K562 (cell line): ENCODE data around the gene FANCD2OS. TPM values are rescaled to one million over a fixed set of nuclear protein-coding genes. Genes with fewer than 3 reads are reported as not detected.

Experiments used
- DACH1 ChIP-seq: fragments of 450-650 bp; IDR thresholded peaks from 2 replicates; pipeline ENCODE4 v1.6.1; 2018; ENCODE audit not compliant: partially characterized antibody
- HDAC3 ChIP-seq: fragments of 450-650 bp; IDR thresholded peaks from 2 replicates; pipeline ENCODE4 v1.6.1; 2018; ENCODE audit warnings: borderline replicate concordance, mild to moderate bottlenecking, moderate library complexity; ENCODE audit not compliant: partially characterized antibody
- HLTF ChIP-seq: fragments of 450-650 bp; IDR thresholded peaks from 2 replicates; pipeline ENCODE4 v1.6.1; 2016
- KDM1A ChIP-seq, 2 experiments: fragments of 450-650 bp; IDR thresholded peaks; 2 replicates each; pipeline ENCODE4 v1.6.1; 2016; ENCODE audit warnings: mild to moderate bottlenecking in 2 of 2
- MAX ChIP-seq: sonication (generic); formaldehyde crosslinking; IDR thresholded peaks from 2 replicates; pipeline ENCODE4 v1.9.0; 2022; ENCODE audit warnings: mild to moderate bottlenecking, missing genetic modification reagents
- MITF ChIP-seq: IDR thresholded peaks from 2 replicates; pipeline ENCODE4 v1.6.1; 2014; ENCODE audit warnings: antibody characterized with exemption
- MTA1 ChIP-seq: fragments of 450-650 bp; IDR thresholded peaks from 2 replicates; pipeline ENCODE4 v1.6.1; 2017; ENCODE audit warnings: borderline replicate concordance
- NCOA1 ChIP-seq: fragments of 450-650 bp; IDR thresholded peaks from 2 replicates; pipeline ENCODE4 v1.6.1; 2016; ENCODE audit warnings: low read depth
- NFATC3 ChIP-seq: fragments of 450-650 bp; IDR thresholded peaks from 2 replicates; pipeline ENCODE4 v1.6.1; 2017; ENCODE audit warnings: mild to moderate bottlenecking
- NFRKB ChIP-seq: fragments of 450-650 bp; IDR thresholded peaks from 2 replicates; pipeline ENCODE4 v1.6.1; 2016; ENCODE audit warnings: low read depth
- PML ChIP-seq: IDR thresholded peaks from 2 replicates; pipeline ENCODE4 v1.6.1; 2012; ENCODE audit warnings: low read length, inconsistent platforms
- RCOR1 ChIP-seq, 2 experiments: IDR thresholded peaks; 2 replicates each; pipeline ENCODE4 v1.6.1; 2012; ENCODE audit warnings: low read depth in 2 of 2, low read length in 2 of 2, borderline replicate concordance in 1 of 2, improper control_type of control experiment in 1 of 2
- VEZF1 ChIP-seq: fragments of 200-800 bp; sonication (Bioruptor generic); IDR thresholded peaks from 2 replicates; pipeline ENCODE4 v1.6.1; 2017; ENCODE audit warnings: missing genetic modification characterization, missing compliant biosample characterization
- ZBTB5 ChIP-seq: fragments of 450-650 bp; IDR thresholded peaks from 2 replicates; pipeline ENCODE4 v1.6.1; 2017; ENCODE audit warnings: antibody characterized with exemption
- ZEB2 ChIP-seq: fragments of 450-650 bp; IDR thresholded peaks from 2 replicates; pipeline ENCODE4 v1.6.1; 2016
- ZNF444 ChIP-seq: fragments of 250-450 bp; sonication (Bioruptor Pico); IDR thresholded peaks from 2 replicates; pipeline ENCODE4 v1.4.0; 2020; ENCODE audit warnings: mild to moderate bottlenecking, moderate library complexity
- ZNF668 ChIP-seq: fragments of 250-450 bp; sonication (Bioruptor Pico); IDR thresholded peaks from 2 replicates; pipeline ENCODE4 v1.8.0; 2022; ENCODE audit warnings: mild to moderate bottlenecking, inconsistent platforms
- ZSCAN32 ChIP-seq: fragments of 450-650 bp; formaldehyde crosslinking; IDR thresholded peaks from 2 replicates; pipeline ENCODE4 v1.4.0; 2020; ENCODE audit warnings: mild to moderate bottlenecking, moderate library complexity
- polyA plus RNA-seq, 8 experiments: library from polyadenylated mRNA; depleted of rRNA in 4 of 8; stranded (reverse) in 5 of 8; unstranded in 3 of 8; fragments of >200 nt; fragmentation: Nextera tagmentation in 2 of 8; fragmentation: Illumina TruSeq in 1 of 8; extraction: Ambion mirVana in 2 of 8; extraction: Trizol in 1 of 8; gene quantifications; 2 replicates each; pipeline versions ENCODE4 v1.2.1 to v1.2.3, GENCODE V29; 2011 to 2014; ENCODE audit warnings: inconsistent platforms in 1 of 8, missing spikeins in 1 of 8
- total RNA-seq, 7 experiments: library from RNA; depleted of rRNA in 6 of 7; stranded (reverse); fragments of >200 nt in 6 of 7; fragmentation: Illumina TruSeq in 2 of 7; extraction: Trizol in 2 of 7; gene quantifications; 2 replicates each; pipeline versions ENCODE4 v1.2.1 to v1.2.3, GENCODE V29; 2011 to 2021; ENCODE audit warnings: low replicate concordance in 1 of 7
- TF ChIP-seq, protein P1 (sequence below): fragments of 450-650 bp; IDR thresholded peaks from 2 replicates; pipeline ENCODE4 v1.6.1; 2014; ENCODE audit warnings: low read depth, mild to moderate bottlenecking, moderate library complexity, borderline replicate concordance
- TF ChIP-seq, protein P2 (sequence below): fragments of 450-650 bp; IDR thresholded peaks from 2 replicates; pipeline ENCODE4 v1.6.1; 2018; ENCODE audit warnings: mild to moderate bottlenecking, low read depth; ENCODE audit not compliant: partially characterized antibody

The FANCD2OS gene
- total and polyA plus RNA-seq, 9 of the 15 experiments (the other 6 are each of a cell fraction or from before 2014, with no cell fraction given): not detected

GRCh38 chr3:10142707-10143560 is 34.9 kb upstream of the FANCD2OS start (continued):
- TF ChIP-seq, protein P1, sequence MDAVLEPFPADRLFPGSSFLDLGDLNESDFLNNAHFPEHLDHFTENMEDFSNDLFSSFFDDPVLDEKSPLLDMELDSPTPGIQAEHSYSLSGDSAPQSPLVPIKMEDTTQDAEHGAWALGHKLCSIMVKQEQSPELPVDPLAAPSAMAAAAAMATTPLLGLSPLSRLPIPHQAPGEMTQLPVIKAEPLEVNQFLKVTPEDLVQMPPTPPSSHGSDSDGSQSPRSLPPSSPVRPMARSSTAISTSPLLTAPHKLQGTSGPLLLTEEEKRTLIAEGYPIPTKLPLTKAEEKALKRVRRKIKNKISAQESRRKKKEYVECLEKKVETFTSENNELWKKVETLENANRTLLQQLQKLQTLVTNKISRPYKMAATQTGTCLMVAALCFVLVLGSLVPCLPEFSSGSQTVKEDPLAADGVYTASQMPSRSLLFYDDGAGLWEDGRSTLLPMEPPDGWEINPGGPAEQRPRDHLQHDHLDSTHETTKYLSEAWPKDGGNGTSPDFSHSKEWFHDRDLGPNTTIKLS: peak; percentile 75; the same call in 1 of the 2 replicates
- TF ChIP-seq MAX (CRISPR knock-in tag): peak; percentile 37; the same call in 1 of the 2 replicates
- TF ChIP-seq NFRKB: peak; percentile 79; the same call in 1 of the 2 replicates
- no peak for TF ChIP-seq ZNF444
- TF ChIP-seq NFATC3: peak; percentile 94
- peak; percentile 43; the same call in 1 of the 2 replicates for TF ChIP-seq MTA1
- TF ChIP-seq NCOA1: peak; percentile 50; the same call in 1 of the 2 replicates
- TF ChIP-seq VEZF1 (CRISPR knock-in tag): no peak
- TF ChIP-seq RCOR1 (IDR thresholded peaks at IDR 0.05; ENCODE audit: borderline replicate concordance in 1 of 2, low read depth in 2 of 2, low read length in 2 of 2): peak in 1 of 2 experiments; percentile 60; a peak in 1 of 4 replicates
- TF ChIP-seq MITF: no peak
- TF ChIP-seq HLTF: peak; percentile 84; the same call in 1 of the 2 replicates
- peak; percentile 31; the same call in 1 of the 2 replicates for TF ChIP-seq ZNF668 (CRISPR knock-in tag)
- TF ChIP-seq ZSCAN32 (CRISPR knock-in tag): peak; percentile 58; the same call in 1 of the 2 replicates
- TF ChIP-seq HDAC3: peak; percentile 40
- TF ChIP-seq KDM1A (IDR thresholded peaks at IDR 0.05): peak; percentile 55 to 61; a peak in 3 of 4 replicates
- TF ChIP-seq DACH1: no peak
- TF ChIP-seq, protein P2, sequence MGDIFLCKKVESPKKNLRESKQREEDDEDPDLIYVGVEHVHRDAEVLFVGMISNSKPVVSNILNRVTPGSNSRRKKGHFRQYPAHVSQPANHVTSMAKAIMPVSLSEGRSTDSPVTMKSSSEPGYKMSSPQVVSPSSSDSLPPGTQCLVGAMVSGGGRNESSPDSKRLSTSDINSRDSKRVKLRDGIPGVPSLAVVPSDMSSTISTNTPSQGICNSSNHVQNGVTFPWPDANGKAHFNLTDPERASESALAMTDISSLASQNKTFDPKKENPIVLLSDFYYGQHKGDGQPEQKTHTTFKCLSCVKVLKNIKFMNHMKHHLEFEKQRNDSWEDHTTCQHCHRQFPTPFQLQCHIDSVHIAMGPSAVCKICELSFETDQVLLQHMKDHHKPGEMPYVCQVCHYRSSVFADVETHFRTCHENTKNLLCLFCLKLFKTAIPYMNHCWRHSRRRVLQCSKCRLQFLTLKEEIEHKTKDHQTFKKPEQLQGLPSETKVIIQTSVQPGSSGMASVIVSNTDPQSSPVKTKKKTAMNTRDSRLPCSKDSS: peak; percentile 30
- no peak for TF ChIP-seq ZBTB5
- 0 out of 2 replicates have a peak, but pooled peaks have one; percentile 55 for TF ChIP-seq ZEB2
- no peak for TF ChIP-seq PML
